Right kidney (tissue), 9 donors: ENCODE data around the gene CPE.
"Not testable (repeated sequence)": the region's sequence is repeated elsewhere in the genome, so short reads cannot be mapped to it uniquely, and the experiment has no call there.

Experiments used
- DNase-seq: peaks from one replicate; pipeline ENCODE4 v3.0.0-alpha.2; 2016
- long read RNA-seq, 8 donors: transcript quantifications; one replicate each; lab custom pipeline, GENCODE V29; 2026

CPE gene
- long read RNA-seq, donor 1, transcript CPE-201 (9 exons, 2,421 nt), result major isoform, 57 of 115 reads
- long read RNA-seq, donor 1, partial matches to known transcripts, result 58 of 115 reads
- long read RNA-seq, donor 1, other reads (novel, unspliced or antisense), result 0 of 115 reads
- long read RNA-seq, donor 2, transcript CPE-201 (9 exons, 2,421 nt), result major isoform, 26 of 32 reads
- long read RNA-seq, donor 2, partial matches to known transcripts, result 6 of 32 reads
- long read RNA-seq, donor 2, other reads (novel, unspliced or antisense), result 0 of 32 reads
- long read RNA-seq, donor 3, transcript CPE-201 (9 exons, 2,421 nt), result major isoform, 21 of 46 reads
- long read RNA-seq, donor 3, partial matches to known transcripts, result 25 of 46 reads
- long read RNA-seq, donor 3, other reads (novel, unspliced or antisense), result 0 of 46 reads
- long read RNA-seq, donor 4, transcript CPE-201 (9 exons, 2,421 nt), result major isoform, 28 of 76 reads
- long read RNA-seq, donor 4, partial matches to known transcripts, result 47 of 76 reads
- long read RNA-seq, donor 4, other reads (novel, unspliced or antisense), result 0 of 76 reads
- long read RNA-seq, donor 5, transcript CPE-201 (9 exons, 2,421 nt), result major isoform, 29 of 56 reads
- long read RNA-seq, donor 5, partial matches to known transcripts, result 27 of 56 reads
- long read RNA-seq, donor 5, other reads (novel, unspliced or antisense), result 0 of 56 reads
- long read RNA-seq, donor 6, transcript CPE-201 (9 exons, 2,421 nt), result major isoform, 15 of 62 reads
- long read RNA-seq, donor 6, partial matches to known transcripts, result 47 of 62 reads
- long read RNA-seq, donor 6, other reads (novel, unspliced or antisense), result 0 of 62 reads
- long read RNA-seq, donor 7, transcript CPE-201 (9 exons, 2,421 nt), result major isoform, 83 of 99 reads
- long read RNA-seq, donor 7, partial matches to known transcripts, result 16 of 99 reads
- long read RNA-seq, donor 7, other reads (novel, unspliced or antisense), result 0 of 99 reads
- long read RNA-seq, donor 8, transcript CPE-201 (9 exons, 2,421 nt), result major isoform, 34 of 34 reads
- long read RNA-seq, donor 8, partial matches to known transcripts, result 0 of 34 reads
- long read RNA-seq, donor 8, other reads (novel, unspliced or antisense), result 0 of 34 reads

DNA sequence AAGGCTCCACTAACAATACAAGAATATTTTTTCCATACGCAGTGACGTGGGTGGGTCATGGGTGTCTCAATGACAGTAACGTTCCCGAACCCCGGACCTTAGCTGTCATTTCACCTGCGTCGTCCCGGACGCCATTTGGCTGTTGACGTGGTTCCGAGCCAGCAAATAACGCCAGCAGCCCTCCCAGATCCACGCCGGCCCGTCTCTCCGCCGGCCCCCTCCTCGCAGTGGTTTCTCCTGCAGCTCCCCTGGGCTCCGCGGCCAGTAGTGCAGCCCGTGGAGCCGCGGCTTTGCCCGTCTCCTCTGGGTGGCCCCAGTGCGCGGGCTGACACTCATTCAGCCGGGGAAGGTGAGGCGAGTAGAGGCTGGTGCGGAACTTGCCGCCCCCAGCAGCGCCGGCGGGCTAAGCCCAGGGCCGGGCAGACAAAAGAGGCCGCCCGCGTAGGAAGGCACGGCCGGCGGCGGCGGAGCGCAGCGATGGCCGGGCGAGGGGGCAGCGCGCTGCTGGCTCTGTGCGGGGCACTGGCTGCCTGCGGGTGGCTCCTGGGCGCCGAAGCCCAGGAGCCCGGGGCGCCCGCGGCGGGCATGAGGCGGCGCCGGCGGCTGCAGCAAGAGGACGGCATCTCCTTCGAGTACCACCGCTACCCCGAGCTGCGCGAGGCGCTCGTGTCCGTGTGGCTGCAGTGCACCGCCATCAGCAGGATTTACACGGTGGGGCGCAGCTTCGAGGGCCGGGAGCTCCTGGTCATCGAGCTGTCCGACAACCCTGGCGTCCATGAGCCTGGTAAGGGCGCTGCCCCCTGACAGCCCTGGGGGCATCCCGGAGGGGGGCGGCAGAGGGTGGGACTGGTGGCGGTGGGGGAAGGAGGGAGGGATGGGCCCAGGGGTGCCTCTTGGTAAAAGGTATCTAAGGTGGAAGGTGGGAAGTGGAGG is at the start of gene CPE:
CPE (plus strand) TSS at position 264 of the 933 bp plus-strand sequence; CDS start at position 478, 214 bp downstream.
- peak; percentile 90 for DNase-seq

DNA sequence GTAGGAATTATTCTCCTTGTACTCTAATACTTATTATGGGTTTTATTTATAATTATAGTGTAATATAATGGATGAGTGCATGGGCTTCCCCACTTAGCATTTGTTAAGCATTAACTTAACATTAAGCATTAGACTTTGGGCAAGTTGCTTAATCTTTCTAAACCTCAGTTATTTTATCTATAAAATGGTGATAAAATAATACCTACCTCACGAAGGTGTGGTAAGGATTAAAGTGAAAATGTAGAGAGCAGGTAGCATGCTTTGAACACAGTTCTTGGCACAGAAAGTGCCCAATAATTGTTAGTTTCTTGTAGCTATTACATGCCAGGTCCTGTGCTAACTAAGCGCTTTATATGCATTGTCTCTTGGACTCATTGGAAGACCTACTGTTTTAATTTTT is 48.7 kb upstream of the CPE start:
- no peak for DNase-seq

DNA sequence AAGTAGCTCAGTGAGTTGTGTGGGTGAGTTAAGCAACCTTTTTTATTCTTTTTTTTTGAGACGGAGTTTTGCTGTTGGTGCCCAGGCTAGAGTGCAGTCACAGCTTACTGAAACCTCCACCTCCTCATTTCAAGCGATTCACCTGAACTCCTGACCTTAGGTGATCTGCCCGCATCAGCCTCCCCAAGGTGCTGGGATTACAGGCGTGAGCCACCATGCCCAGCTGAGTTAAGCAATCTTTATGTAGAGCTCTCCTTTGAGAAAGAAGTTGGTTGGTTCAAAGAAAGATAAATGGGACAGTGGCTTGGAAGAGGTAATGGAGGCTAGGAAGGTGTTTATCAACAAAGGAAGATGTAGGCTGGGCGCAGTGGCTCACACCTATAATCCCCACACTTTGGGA is 48.1 kb upstream of the CPE start:
- DNase-seq, result no peak

GRCh38 chr4:165331359-165331758 is 47.4 kb upstream of the CPE start:
- no peak for DNase-seq

DNA sequence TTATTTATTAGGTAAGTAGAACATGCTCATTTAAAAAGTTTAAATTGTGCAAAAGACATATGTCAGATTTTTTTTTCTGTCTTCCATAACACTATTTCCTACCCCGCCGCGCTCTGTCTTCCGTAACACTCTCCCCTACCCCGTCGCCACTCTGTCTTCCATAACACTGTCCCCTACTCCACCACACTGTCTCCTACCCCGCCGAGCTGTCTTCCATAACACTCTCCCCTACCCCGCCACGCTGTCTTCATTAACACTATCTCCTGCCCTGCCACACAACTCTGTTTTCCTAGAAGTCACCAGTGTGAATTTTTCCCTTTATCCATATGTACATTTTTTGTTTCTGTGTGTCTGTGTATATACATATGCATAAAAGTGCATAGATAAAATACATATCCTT is 47.0 kb upstream of the CPE start:
- DNase-seq, result no peak

DNA sequence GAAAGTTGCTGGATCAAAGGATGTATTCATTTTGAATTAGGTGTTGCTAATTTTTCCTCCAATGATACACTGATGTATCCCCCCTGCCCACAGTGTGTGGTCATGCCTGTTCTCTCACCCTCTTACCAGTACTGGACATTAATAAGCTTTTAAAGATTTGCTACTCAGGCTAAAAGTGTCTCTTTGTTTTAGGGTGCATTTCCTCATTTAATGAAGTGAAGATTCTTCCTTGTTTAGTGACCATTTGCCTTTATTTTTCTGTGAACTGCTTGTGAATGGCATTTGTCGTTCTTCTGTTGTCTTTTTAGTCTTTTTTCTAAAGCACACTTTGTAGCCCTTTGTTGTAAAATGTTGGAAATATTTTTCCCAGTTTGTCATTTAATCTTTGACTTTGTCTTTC is 46.3 kb upstream of the CPE start:
- no peak for DNase-seq

DNA sequence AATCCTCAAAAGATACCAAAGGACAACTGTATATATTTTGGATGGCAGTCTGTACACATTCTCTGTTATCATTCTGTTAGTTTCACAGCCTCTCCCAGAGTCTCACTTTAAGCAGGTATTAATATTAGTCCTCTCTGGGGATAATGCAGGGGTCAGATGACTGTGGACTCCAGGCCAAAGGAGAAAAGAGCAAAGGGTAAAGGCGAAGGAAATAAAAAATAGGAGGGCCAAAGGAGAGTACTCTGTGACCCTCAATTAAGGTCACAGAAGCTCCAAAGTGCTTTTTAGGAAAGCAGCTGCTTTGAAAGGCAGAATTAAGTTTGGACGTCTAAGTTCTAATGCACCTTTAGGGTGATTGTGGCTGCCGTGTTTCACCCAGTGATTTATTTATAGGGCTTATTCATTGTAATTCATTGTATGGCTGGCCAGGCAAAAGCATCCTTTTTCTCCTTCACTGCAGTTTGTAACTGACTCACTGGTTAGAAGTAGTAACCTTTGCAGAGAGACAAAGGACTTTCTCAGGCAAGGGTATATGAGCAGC is 43.6 kb upstream of the CPE start:
- DNase-seq, result no peak

GRCh38 chr4:165336743-165337142 is 42.1 kb upstream of the CPE start:
- DNase-seq, result no peak

DNA sequence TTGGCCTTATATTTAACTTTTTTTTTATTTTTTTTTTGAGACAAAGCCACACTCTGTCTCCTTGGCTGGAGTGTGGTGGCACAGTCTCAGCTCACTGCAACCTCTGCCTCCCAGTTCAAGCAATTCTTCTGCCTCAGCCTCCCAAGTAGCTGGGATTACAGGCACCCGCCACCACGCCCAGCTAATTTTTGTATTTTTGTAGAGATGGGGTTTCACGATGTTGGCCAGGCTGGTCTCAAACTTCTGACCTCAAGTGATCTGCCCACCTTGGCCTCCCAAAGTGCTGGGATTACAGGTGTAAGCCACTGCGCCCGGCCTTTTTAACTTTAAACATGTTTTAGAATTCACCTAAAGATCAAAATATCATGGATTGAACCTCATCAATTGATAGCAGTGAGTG is 36.5 kb upstream of the CPE start:
- DNase-seq, result not testable (repeated sequence)

GRCh38 chr4:165343353-165344191 is 35.2 kb upstream of the CPE start:
- DNase-seq, result no peak

GRCh38 chr4:165345666-165346417 is 33.0 kb upstream of the CPE start:
- no peak for DNase-seq

DNA sequence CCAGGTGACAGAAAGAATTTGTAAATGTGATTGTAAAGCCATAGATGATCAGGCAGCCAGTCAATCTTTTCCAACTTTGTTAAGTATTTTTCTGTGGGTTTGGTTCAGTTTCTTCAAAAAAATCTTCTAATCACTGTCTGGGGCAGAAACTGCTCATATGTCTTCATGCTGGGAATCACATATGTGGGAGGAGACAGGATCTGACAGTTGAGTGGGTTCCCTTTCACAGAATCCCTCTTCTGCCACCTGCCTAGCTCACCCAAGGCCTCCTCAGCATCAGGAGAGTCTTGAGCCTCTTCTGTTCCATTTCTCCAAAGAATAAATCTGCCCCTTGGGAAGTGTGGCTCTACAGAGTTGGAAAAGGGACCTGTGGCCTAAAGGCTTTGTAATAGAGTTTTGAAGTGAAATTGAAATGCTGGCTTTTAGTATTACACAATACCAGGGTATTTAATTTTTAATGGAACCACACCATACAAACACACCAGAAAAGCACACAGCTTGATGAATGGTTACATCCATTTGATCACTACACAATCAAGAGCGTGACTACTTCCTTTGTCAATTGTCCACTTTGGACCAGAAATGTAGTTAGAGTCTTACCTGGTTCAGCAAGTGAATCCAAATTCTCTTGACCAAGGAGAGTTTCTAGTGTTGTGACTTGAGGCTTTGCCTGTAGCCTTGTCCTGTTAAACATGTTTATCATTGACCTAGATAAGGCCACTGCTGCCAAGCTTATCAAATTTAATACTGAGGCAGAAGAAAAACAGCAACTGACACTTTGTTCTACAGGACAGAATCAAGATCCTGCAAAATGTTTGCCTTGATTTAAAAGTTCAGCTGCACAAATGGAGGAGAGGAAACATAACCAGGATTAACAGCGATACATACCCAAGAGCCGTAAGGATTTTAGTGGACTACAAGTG is 30.9 kb upstream of the CPE start:
- DNase-seq, result no peak

DNA sequence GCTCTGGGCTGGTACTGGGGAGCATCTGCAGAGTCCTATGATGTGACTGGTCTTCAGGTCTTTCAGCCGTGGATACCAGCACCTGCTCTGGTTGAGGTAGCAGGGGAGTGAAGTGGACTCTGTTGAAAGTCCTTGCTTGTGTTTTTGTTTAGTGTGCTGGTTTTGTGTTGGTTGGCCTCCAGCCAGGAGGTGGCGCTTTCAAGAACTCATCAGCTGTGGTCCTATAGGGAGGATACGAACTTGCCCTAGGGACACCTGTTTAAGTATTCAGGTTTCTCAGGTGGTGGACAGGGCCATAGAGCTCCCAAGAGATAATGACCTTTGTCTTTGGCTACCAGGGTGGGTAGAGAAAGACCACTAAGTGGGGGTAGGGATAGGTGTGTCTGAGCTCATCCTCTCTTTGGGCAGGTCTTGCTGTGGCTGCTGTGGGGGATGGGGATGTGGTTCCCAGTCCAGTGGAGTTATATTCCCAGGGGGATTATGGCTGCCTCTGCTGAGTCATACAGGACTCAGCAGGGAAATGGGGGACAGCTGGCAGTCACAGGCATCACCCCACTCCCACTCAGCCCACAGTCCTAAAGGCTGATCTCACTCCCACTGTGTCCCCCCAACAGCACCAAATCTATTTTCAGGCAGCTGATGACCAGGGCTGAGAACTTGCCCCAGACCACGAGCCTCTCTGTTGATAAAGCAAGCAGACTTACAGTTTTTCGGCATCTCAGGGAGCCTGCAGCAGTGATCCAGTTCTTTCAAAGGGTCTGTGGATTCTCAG is 27.3 kb upstream of the CPE start:
- no peak for DNase-seq

DNA sequence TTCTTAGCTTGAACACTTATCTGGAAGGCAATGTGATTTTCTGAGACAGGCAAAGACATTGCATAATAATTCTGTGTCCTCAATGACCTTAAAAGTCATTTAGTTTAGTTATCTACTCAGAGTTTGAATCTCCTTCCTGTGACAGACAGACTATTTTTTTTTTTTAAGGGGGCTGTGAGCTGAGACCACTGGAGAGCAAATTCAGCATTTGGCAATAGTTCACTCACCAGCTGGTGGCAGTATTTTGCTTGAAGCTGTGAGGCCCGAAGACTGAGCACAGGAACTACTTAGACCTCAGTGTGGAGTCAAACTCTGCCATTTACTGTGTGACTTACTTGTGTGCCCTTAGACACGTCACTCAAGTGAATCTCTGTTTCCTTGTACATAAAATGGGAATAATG is 22.9 kb upstream of the CPE start:
- peak; percentile 12 for DNase-seq

GRCh38 chr4:165359506-165359905 is 19.3 kb upstream of the CPE start:
- no peak for DNase-seq

DNA sequence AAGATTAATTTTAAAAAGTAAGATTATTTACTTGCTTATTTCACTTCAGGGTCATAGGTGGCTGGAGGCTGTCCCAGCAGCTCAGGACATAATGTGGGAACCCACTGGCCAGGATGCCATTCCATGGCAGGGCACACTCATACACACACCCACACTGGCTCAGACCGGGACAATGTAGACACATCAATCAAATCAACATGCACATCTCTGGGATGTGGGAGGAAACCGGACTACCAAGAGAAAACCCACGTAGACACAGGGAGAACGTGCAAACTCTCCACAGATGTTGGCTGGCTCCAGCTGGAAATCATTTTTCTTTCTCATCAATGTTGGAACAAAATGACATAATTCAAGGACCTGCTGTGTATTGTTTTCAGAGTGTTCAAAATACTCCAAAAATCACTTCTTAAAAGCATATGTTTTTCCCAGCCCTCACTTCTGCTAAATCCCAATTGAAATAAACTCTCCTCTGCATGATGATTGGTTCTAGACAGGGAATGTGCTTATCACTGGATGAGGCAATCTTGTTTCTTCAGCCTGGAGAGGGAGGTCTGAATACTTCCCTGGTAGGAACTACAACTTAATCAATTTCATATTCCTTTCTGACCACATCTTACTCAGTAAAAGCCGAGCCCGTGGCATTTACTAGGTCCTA is 18.6 kb upstream of the CPE start:
- no peak for DNase-seq

- no peak for DNase-seq
Observed at GRCh38 chr4:165360985-165361670, 17.7 kb upstream of the CPE start.
